ENCODE results near the gene HIVEP1. TPM values are rescaled to one million over a fixed set of nuclear protein-coding genes. Genes with fewer than 3 reads are reported as not detected.

HIVEP1 gene
- total and polyA plus RNA-seq, 4 donors: 2.7 to 27.2 (median 6.2) TPM

DNA sequence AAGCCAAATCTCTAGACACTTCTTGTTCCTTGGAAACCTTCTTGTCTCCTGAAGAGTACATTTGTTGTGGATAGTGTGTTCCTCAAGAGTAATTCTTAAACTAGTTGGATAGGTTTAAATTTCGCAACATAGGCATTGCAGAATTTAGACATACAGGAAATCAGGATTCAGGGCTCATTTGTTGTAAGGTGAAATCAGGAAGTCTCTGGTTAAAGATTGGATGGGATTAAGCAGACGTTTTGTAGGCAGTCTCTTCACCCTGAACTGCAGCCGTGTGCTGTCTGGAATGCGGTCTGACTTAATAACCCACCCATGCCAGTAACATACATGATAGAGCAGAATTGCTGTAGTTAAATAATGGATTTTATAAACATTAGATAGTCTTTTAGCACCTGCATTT is 21.7 kb downstream of the HIVEP1 start:
- TF ChIP-seq RAD21 (IDR thresholded peaks at IDR 0.05) (peak in 1 of 2 donors; percentile 9), HNF4A (conservative IDR thresholded peaks at IDR 0.05) (peak in 1 of 2 donors; percentile 7), JUND (IDR thresholded peaks at IDR 0.05) (no peak)
- TF ChIP-seq, protein P1, sequence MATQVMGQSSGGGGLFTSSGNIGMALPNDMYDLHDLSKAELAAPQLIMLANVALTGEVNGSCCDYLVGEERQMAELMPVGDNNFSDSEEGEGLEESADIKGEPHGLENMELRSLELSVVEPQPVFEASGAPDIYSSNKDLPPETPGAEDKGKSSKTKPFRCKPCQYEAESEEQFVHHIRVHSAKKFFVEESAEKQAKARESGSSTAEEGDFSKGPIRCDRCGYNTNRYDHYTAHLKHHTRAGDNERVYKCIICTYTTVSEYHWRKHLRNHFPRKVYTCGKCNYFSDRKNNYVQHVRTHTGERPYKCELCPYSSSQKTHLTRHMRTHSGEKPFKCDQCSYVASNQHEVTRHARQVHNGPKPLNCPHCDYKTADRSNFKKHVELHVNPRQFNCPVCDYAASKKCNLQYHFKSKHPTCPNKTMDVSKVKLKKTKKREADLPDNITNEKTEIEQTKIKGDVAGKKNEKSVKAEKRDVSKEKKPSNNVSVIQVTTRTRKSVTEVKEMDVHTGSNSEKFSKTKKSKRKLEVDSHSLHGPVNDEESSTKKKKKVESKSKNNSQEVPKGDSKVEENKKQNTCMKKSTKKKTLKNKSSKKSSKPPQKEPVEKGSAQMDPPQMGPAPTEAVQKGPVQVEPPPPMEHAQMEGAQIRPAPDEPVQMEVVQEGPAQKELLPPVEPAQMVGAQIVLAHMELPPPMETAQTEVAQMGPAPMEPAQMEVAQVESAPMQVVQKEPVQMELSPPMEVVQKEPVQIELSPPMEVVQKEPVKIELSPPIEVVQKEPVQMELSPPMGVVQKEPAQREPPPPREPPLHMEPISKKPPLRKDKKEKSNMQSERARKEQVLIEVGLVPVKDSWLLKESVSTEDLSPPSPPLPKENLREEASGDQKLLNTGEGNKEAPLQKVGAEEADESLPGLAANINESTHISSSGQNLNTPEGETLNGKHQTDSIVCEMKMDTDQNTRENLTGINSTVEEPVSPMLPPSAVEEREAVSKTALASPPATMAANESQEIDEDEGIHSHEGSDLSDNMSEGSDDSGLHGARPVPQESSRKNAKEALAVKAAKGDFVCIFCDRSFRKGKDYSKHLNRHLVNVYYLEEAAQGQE (IDR thresholded peaks at IDR 0.05): no peak
- 50% methylated on average over 4 of the region's 4 CpGs for WGBS

DNA sequence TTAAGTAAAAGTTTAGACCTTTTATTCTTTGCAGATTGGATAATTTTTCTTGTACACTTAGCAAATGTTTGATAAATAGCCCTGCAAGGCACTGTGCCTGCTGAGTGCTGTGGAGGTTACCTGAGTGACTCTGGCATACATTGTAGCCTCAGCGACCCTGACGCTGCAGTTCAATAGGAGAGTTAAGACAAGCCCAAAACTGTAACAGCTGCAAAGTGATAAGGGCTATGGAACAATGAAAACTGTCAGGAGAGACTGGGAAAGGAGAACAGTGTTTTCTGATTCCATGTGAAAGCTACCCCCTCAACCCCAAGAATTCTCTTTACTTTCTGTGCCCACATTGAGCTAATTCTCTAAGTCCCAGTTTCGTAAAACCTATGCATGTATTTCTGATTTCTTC is 22.2 kb downstream of the HIVEP1 start:
- no peak for DNase-seq (ENCODE audit: low spot score)
- Histone ChIP-seq H3K36me3 (ENCODE audit: control insufficient read depth in 4 of 4, insufficient read depth in 3 of 4, low read depth in 1 of 4, low read length in 3 of 4) (peaks cover 0 to 2% (median 0%) of the 10 kb centered on the region in 4 donors), H3K27me3 (ENCODE audit: control insufficient read depth in 4 of 4, insufficient read depth in 4 of 4, low read length in 3 of 4) (no peaks in the 10 kb centered on the region), H3K9me3 (ENCODE audit: control insufficient read depth in 4 of 4, low read length in 3 of 4) (no peaks in the 10 kb centered on the region), H3K9ac (ENCODE audit: low read depth in 1 of 2, low read length in 2 of 2) (no peak overlapping the region), H3K4me3 (ENCODE audit: low read depth in 1 of 3, low read length in 3 of 3) (no peak overlapping the region), H3K27ac (ENCODE audit: low read depth in 1 of 2, low read length in 2 of 2) (no peak overlapping the region), H3K4me1 (ENCODE audit: control insufficient read depth in 4 of 4, insufficient read depth in 4 of 4, low read length in 3 of 4) (peaks cover 0 to 22% (median 12%) of the 10 kb centered on the region in 4 donors)
- WGBS: 63% methylated on average over 3 of the region's 3 CpGs
- TF ChIP-seq NR2F2 (IDR thresholded peaks at IDR 0.05): no peak
- no peak for TF ChIP-seq RAD21 (IDR thresholded peaks at IDR 0.05)
- TF ChIP-seq, protein P2, sequence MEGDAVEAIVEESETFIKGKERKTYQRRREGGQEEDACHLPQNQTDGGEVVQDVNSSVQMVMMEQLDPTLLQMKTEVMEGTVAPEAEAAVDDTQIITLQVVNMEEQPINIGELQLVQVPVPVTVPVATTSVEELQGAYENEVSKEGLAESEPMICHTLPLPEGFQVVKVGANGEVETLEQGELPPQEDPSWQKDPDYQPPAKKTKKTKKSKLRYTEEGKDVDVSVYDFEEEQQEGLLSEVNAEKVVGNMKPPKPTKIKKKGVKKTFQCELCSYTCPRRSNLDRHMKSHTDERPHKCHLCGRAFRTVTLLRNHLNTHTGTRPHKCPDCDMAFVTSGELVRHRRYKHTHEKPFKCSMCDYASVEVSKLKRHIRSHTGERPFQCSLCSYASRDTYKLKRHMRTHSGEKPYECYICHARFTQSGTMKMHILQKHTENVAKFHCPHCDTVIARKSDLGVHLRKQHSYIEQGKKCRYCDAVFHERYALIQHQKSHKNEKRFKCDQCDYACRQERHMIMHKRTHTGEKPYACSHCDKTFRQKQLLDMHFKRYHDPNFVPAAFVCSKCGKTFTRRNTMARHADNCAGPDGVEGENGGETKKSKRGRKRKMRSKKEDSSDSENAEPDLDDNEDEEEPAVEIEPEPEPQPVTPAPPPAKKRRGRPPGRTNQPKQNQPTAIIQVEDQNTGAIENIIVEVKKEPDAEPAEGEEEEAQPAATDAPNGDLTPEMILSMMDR (IDR thresholded peaks at IDR 0.05; ENCODE audit: low read depth, low read length, missing input control): no peak
- no peak for TF ChIP-seq TAF1 (conservative IDR thresholded peaks at IDR 0.05)

More for the DNA sequence above, 21.7 kb downstream of the HIVEP1 start:
- H3K9ac ChIP-seq (ENCODE audit: low read depth in 1 of 2, low read length in 2 of 2): no peak overlapping the region
- no peak for DNase-seq (ENCODE audit: low spot score)
- H3K9me3 ChIP-seq (ENCODE audit: control insufficient read depth in 4 of 4, low read length in 3 of 4): no peaks in the 10 kb centered on the region
- peaks cover 0 to 22% (median 12%) of the 10 kb centered on the region in 4 donors for H3K4me1 ChIP-seq (ENCODE audit: control insufficient read depth in 4 of 4, insufficient read depth in 4 of 4, low read length in 3 of 4)
- peaks cover 0 to 2% (median 0%) of the 10 kb centered on the region in 4 donors for H3K36me3 ChIP-seq (ENCODE audit: control insufficient read depth in 4 of 4, insufficient read depth in 3 of 4, low read depth in 1 of 4, low read length in 3 of 4)
- H3K27ac ChIP-seq (ENCODE audit: low read depth in 1 of 2, low read length in 2 of 2): no peak overlapping the region
- no peaks in the 10 kb centered on the region for H3K27me3 ChIP-seq (ENCODE audit: control insufficient read depth in 4 of 4, insufficient read depth in 4 of 4, low read length in 3 of 4)
- no peak overlapping the region for H3K4me3 ChIP-seq (ENCODE audit: low read depth in 1 of 3, low read length in 3 of 3)

DNA sequence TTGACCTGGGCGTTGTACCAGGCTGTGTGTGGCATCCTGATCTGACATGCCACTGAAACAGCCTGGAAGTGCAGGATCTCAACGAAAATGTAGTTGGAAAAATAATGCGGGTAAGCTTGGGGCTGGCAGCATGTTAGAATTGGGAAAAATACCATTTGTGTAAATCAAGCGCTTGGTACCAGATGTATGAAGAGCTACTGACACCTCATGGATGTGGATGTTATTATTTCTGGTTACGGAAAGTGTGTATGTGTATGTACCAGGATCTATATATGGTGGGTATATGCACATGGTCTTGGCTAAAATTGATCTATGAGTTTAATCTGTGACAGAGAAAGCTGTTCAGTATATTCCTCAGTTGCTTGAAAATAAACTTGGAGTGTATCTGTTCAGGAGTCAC is 22.7 kb downstream of the HIVEP1 start:
- Histone ChIP-seq H3K9me3 (ENCODE audit: control insufficient read depth in 4 of 4, low read length in 3 of 4) (no peaks in the 10 kb centered on the region), H3K36me3 (ENCODE audit: control insufficient read depth in 4 of 4, insufficient read depth in 3 of 4, low read depth in 1 of 4, low read length in 3 of 4) (no peaks in the 10 kb centered on the region), H3K9ac (ENCODE audit: low read depth in 1 of 2, low read length in 2 of 2) (no peak overlapping the region), H3K4me1 (ENCODE audit: control insufficient read depth in 4 of 4, insufficient read depth in 4 of 4, low read length in 3 of 4) (peaks cover 0 to 22% (median 12%) of the 10 kb centered on the region in 4 donors), H3K27ac (ENCODE audit: low read depth in 1 of 2, low read length in 2 of 2) (no peak overlapping the region), H3K27me3 (ENCODE audit: control insufficient read depth in 4 of 4, insufficient read depth in 4 of 4, low read length in 3 of 4) (no peaks in the 10 kb centered on the region), H3K4me3 (ENCODE audit: low read depth in 1 of 3, low read length in 3 of 3) (no peak overlapping the region)
- TF ChIP-seq, protein P3, sequence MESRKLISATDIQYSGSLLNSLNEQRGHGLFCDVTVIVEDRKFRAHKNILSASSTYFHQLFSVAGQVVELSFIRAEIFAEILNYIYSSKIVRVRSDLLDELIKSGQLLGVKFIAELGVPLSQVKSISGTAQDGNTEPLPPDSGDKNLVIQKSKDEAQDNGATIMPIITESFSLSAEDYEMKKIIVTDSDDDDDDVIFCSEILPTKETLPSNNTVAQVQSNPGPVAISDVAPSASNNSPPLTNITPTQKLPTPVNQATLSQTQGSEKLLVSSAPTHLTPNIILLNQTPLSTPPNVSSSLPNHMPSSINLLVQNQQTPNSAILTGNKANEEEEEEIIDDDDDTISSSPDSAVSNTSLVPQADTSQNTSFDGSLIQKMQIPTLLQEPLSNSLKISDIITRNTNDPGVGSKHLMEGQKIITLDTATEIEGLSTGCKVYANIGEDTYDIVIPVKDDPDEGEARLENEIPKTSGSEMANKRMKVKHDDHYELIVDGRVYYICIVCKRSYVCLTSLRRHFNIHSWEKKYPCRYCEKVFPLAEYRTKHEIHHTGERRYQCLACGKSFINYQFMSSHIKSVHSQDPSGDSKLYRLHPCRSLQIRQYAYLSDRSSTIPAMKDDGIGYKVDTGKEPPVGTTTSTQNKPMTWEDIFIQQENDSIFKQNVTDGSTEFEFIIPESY (IDR thresholded peaks at IDR 0.05): no peak
- TF ChIP-seq RAD21 (IDR thresholded peaks at IDR 0.05): peak; percentile 5 to 25
- 92% methylated on average over 5 of the region's 5 CpGs for whole genome bisulfite sequencing
- no peak for DNase-seq (ENCODE audit: low spot score)
